Measurements from ENCODE around the gene SH3GL2.

The SH3GL2 gene

GRCh38 chr9:17802249-17802857 is 223.5 kb downstream of the SH3GL2 start:
- TF ChIP-seq, protein P1, sequence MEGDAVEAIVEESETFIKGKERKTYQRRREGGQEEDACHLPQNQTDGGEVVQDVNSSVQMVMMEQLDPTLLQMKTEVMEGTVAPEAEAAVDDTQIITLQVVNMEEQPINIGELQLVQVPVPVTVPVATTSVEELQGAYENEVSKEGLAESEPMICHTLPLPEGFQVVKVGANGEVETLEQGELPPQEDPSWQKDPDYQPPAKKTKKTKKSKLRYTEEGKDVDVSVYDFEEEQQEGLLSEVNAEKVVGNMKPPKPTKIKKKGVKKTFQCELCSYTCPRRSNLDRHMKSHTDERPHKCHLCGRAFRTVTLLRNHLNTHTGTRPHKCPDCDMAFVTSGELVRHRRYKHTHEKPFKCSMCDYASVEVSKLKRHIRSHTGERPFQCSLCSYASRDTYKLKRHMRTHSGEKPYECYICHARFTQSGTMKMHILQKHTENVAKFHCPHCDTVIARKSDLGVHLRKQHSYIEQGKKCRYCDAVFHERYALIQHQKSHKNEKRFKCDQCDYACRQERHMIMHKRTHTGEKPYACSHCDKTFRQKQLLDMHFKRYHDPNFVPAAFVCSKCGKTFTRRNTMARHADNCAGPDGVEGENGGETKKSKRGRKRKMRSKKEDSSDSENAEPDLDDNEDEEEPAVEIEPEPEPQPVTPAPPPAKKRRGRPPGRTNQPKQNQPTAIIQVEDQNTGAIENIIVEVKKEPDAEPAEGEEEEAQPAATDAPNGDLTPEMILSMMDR (conservative IDR thresholded peaks at IDR 0.05) = peak; percentile 84
- H3K27ac ChIP-seq = no peak overlapping the region

- TF ChIP-seq, protein P1 (conservative IDR thresholded peaks at IDR 0.05) = no peak
- H3K27ac ChIP-seq = peak overlapping the region; percentile 41
Measured at GRCh38 chr9:17807613-17808282, 228.9 kb downstream of the SH3GL2 start.

DNA sequence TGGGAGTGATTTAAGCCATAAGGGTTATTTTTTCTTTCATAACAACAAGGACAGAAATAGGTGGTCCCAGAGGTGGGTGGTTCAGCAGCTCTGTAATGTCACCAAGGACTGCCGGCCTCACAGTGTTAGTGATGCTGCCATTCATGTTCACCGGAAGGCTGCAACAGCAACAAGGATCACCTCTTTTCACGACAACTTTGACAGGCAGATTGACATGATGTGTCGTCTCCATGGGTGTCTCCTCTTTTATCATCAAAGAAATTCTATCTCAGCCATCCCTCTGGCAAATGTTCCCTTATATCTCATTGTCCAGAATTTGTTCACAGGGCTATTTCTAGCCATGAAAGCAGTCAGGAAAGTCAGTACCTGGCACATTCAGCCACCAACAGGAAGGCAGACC is 231.5 kb downstream of the SH3GL2 start:
- TF ChIP-seq, protein P1 (conservative IDR thresholded peaks at IDR 0.05) = no peak
- H3K27ac ChIP-seq = no peak overlapping the region

DNA sequence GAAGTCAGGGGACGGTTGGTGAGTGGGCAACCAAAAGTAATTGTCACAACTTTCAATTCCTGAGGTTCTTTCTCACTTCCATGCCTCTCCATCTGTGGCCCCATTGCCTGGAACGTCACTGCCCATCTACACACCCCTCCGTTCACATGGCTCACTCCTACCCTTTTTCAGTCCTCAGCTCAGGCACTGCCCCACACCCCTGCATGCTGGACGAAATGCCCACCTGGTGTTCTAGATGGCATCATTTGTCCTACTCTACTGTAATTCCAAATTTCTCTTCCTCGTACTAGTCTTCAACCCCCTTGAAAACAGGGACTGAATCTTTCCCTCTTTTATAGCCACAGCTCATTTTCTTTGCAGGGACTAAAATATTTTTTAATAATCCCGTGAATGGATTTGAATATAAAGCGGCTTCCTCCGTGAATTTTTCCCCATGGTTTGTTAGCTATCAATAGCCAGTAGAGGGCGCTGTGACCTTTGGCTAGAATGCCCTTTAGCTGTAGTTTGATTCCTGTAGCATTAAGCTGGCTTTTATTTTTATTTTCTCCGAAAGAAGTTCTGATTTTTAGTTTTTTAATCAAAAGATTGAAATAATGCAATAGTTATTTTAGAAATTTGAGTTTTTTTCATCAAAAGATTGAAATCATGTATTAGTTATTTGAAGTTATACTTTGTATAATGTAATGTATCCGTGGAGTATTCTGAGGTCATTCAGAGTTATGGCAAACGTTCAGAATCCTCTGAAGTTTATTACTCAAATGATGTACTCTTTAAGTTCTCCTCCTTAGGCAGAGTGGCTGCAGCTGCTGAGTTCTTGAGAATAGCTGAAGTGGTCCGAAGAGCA is 232.1 kb downstream of the SH3GL2 start:
- TF ChIP-seq, protein P1 (conservative IDR thresholded peaks at IDR 0.05) = peak; percentile 96

GRCh38 chr9:17813798-17814197 is 234.9 kb downstream of the SH3GL2 start:
- TF ChIP-seq, protein P1 (conservative IDR thresholded peaks at IDR 0.05) = no peak
- H3K27ac ChIP-seq = no peak overlapping the region

More for the DNA sequence above, 232.1 kb downstream of the SH3GL2 start:
- no peak overlapping the region for H3K27ac ChIP-seq

GRCh38 chr9:17816431-17817027 is 237.7 kb downstream of the SH3GL2 start:
- TF ChIP-seq, protein P1 (conservative IDR thresholded peaks at IDR 0.05) = no peak
- H3K27ac ChIP-seq = no peak overlapping the region

GRCh38 chr9:17824191-17824590 is 245.3 kb downstream of the SH3GL2 start:
- TF ChIP-seq, protein P1 (conservative IDR thresholded peaks at IDR 0.05) = no peak
- no peak overlapping the region for H3K27ac ChIP-seq
